HS-5 (cell line): ENCODE data around the gene AP5Z1.

Experiments
- DNase-seq: peaks from one replicate; pipeline ENCODE4 v3.0.0-alpha.2; 2012; ENCODE audit warnings: low read depth

Gene AP5Z1

GRCh38 chr7:4745971-4746919, 29.2 kb upstream of the AP5Z1 start:
- DNase-seq = peak; percentile 79

- no peak for DNase-seq
These were observed 28.4 kb upstream of the AP5Z1 start for GRCh38 chr7:4747013-4747412.

GRCh38 chr7:4747746-4748145, 27.7 kb upstream of the AP5Z1 start:
- no peak for DNase-seq

DNA sequence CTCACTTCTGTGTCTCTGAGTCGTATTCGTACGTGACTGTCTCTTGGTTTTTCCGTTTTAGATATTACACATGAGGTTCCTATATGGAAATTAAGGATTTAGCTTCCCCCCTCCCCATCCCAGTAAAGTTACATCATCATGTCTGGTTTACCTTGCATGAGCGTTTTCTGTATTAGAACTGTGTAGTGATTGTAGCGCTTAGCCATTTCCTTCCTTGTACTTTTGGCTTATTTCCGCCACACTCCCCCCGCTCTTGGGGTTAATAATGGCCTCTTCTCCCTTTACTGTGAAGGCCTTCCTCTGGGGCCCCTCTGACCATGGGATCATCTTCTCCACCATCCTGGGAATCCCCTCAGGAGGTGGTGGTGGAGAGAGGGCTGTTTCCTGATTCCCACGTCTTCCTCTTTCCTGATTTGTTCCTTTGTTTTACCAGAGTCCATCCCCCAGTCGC, 27.2 kb upstream of the AP5Z1 start:
- no peak for DNase-seq

GRCh38 chr7:4749363-4749762, 26.1 kb upstream of the AP5Z1 start:
- DNase-seq = no peak

- no peak for DNase-seq
These were observed 25.6 kb upstream of the AP5Z1 start for GRCh38 chr7:4749798-4750197.

- no peak for DNase-seq
These were observed 23.9 kb upstream of the AP5Z1 start for GRCh38 chr7:4751398-4751947.

DNA sequence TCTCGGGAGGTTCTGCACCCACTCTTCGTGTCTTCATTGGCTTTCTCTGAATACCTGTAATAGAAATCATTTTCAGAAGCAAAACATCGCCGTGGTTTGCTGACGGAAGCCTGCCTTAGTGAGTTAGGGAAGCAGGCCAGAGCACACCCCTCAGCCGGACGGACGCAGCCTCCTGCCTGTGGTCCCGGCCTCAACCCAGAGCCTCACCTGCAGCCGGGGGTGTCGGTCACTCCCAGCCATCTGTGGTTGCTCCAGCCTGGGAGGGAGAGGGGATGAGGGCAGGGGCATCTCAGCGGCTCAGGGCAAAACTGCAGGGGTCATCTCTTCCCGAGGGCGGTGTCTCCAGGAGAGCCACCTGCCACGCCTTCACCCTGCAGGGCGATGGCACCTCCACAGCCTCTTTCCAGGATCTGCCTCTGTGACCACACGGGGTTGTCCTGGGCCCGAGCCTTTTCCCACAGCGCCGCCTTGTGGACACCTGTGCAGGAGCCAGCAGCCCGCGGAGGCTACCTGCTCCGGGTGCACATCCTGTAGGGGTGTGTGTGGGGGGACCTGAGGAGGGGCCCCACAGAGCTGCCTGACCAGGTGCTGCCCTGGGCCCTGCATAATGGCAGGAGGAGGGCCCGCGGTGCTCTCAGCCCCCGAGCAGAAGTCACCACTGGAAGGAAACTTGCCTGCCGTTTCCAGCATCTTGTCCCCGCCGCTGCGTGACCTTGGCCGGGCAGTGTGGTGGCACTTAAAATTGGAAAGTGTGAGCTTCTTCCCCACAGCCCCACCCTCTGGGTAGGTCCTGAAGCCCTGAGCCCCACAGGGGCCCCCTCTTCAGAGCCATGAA, 21.6 kb upstream of the AP5Z1 start:
- DNase-seq = no peak

DNA sequence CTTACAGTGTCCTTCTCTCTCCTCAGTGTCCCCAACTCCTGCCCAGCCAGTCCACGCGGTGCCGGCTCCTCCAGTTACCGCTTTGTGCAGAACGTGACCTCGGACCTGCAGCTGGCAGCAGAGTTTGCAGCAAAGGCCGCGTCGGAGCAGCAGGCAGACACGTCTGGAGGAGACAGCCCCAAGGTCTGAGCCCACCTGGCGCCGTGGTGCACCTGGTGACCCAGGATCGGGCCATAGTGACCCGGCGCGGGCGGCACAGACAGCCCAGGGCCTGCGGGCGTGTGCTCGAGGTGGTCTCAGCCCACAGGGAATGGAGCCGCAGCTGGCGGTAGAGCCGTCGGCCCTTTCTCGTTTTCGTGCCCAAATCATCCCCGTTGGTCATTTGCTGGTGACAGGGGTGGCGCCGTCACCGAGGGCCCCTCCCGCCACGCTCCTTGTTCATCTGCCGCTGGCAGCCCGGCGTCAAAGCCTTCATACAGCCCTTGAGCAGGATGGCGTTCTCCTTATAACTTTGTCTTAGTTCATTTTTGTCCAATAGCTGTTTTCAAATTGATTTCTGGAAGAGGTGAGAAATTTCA, 20.9 kb upstream of the AP5Z1 start:
- DNase-seq = no peak

GRCh38 chr7:4755045-4755444, 20.4 kb upstream of the AP5Z1 start:
- no peak for DNase-seq

DNA sequence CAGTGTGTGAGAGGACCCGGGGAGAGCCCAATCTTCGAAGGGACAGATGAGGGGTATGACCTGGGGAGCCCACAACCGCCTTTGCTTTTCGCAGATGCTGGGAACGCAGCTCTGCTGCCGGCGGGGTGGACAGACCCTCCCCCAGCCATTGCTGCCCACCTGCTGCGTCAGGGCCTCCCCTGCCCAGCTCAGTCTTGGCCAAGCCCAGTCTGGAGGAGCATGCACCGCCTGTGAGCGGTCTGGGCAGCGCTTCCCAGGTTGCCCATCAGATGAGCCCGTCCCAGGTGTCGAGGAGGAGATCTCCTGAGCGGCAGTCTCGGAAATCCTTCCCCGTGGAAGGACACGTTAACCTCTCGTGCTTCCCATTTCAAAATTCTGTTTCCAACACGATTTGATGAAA, 17.3 kb upstream of the AP5Z1 start:
- no peak for DNase-seq

GRCh38 chr7:4758791-4759190, 16.6 kb upstream of the AP5Z1 start:
- no peak for DNase-seq

DNA sequence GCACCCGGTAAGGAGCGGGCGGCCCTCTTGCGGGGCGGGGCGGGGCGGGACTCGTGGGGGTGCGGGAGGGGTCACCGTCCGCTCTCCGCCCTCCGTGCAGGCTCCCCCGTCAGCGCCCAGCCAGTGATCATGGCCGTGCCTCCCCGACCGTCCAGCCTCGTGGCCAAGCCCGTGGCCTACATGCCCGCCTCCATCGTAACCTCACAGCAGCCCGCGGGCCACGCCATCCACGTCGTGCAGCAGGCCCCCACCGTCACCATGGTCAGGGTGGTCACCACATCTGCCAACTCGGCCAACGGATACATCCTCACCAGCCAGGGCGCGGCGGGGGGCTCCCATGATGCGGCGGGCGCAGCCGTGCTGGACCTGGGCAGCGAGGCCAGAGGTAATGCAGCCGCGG, 16.2 kb upstream of the AP5Z1 start:
- DNase-seq = no peak

DNA sequence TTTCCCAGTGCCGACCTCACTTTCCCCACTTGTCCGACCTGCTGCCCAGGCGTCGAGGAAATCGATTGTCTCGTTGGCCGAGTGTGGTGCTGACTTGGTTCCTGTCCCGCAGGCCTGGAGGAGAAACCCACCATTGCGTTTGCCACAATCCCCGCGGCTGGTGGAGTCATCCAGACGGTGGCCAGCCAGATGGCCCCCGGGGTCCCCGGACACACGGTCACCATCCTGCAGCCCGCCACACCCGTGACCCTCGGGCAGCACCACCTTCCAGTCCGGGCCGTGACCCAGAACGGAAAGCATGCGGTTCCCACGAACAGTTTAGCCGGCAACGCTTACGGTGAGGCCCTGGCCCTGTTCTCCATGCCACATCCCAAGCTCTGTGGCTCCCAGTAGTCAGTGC, 14.5 kb upstream of the AP5Z1 start:
- no peak for DNase-seq

DNA sequence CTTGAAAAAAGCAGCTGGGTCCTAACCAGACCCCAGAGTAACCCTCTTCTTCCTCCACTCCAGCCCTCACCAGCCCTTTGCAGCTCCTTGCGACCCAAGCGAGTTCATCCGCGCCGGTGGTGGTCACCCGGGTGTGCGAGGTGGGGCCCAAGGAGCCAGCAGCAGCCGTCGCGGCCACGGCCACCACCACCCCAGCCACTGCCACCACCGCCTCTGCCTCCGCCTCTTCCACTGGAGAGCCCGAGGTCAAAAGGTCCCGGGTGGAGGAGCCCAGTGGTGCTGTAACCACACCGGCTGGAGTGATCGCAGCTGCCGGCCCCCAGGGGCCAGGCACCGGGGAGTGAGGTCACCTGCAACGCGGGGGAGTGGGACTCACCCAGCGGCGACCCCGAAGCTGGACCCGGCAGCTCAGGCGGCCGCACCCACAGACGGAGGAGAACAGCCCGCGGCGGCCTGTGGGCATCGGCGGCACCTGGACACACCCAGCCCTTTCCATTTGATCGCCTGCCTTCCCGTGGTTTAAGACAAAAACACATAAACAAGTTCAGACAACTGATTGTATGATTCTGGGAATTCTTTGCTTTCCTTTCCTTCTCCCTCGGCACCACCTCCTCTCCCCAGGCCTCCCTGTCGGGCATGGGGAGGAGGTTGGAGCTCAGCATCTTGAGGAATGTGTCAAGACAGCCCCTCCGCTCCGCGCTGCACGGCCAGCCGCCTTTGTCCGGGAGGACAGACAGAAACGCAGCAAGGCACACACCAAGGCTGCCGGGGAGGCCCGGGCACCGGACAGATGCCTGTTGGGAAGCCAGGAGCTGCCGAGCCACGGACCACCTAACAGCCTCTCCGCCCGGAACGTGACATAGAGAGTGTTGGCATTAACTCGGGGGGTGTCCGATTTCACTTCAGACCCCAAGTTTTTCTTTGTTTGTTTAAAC, 13.0 kb upstream of the AP5Z1 start:
- no peak for DNase-seq

DNA sequence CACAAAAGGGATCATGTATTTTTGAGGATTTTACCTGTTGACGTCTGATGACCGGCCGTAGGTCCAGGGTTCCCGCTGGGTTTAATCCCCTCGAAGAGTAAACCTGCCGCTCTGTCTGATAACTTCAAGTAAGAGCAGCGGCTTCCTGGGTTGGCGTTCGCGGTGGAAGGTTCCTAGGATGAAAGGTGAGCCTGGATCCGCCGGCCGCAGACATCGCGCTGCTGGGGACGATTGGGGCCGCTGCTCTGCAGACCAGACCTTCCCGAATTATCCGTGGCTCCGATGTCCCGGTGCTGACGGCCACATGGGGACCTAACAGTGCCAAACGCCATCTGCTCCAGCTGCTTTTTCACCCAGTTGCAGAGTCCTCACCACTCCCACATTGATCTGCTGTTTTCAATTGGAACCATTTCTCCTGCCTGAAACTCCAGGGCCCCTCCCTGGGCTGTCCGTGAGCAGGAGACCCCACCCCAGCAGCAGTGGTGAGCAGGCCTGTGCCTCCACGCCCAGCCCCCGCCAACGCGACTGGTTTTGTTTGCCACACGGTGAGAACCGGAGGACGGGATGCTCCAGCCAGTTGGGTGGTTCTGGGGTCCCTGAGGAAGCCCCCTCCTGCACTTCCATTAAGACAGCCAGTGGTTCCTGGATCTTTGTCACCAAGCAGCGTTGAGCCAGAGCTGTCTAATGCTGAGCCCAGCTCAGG, 12.2 kb upstream of the AP5Z1 start:
- DNase-seq = no peak

GRCh38 chr7:4763794-4764185, 11.6 kb upstream of the AP5Z1 start:
- no peak for DNase-seq

GRCh38 chr7:4764402-4765007, 10.9 kb upstream of the AP5Z1 start:
- no peak for DNase-seq

DNA sequence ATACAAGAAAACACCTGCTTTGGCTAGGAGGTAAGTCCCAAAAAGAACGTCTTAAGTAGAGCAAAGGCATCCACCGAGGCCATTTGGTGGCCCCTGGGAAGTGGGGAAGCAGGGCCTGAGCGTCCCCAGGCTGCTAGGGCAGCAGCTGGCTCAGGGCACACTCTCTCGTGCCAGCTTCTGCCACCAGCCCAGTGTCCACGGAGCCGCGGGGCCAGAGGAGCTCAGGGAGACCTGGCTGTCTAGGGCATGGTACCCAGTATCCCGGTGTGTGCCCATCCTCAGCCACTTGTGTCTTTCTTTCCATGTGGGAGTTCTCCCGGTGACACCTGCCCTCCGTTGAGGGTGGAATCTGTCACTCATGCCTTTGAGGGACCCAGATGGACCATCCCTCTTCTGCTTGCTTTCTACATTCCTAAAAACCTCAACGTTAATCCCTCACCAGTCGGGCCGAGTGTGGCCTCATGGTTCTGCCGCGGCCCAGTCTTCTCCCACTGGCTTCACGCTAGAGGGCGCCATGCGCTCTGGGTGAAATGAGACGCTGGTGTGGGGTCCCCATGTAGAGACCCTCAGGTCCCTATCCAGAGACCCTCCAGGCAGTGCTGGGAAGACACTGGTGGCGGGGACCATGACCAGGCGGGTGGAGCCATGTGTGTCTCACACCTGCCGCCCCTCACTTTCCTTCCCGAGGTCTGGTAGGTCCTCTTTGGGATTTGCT, 9.5 kb upstream of the AP5Z1 start:
- DNase-seq = no peak
